SK-N-SH treated with all-trans-retinoic acid at 6 μM for 48 hours (cell line): ENCODE measurements around the gene MRPL36.

Experiments used
- ARNTL ChIP-seq: fragments of 450-650 bp; formaldehyde crosslinking; IDR thresholded peaks from 2 replicates; pipeline ENCODE4 v1.5.0; 2020; ENCODE audit warnings: low read depth, mild to moderate bottlenecking, moderate library complexity, borderline replicate concordance
- ISL1 ChIP-seq: fragments of 250-450 bp; sonication (Bioruptor Pico); IDR thresholded peaks from 2 replicates; pipeline ENCODE4 v2.1.2; 2022; ENCODE audit warnings: mild to moderate bottlenecking, moderate library complexity
- OSR1 ChIP-seq: fragments of 250-450 bp; sonication (Bioruptor Pico); IDR thresholded peaks from 2 replicates; pipeline ENCODE4 v1.8.0; 2022; ENCODE audit warnings: moderate library complexity, mild to moderate bottlenecking, inconsistent platforms
- SNAI2 ChIP-seq: fragments of 250-450 bp; sonication (Bioruptor Pico); IDR thresholded peaks from 2 replicates; pipeline ENCODE4 v1.5.0; 2020; ENCODE audit warnings: mild to moderate bottlenecking, moderate library complexity
- TCF4 ChIP-seq: fragments of 250-450 bp; sonication (Bioruptor Pico); IDR thresholded peaks from 2 replicates; pipeline ENCODE4 v1.8.0; 2021; ENCODE audit warnings: mild to moderate bottlenecking, moderate library complexity, borderline replicate concordance
- TOX ChIP-seq: fragments of 250-450 bp; sonication (Bioruptor Pico); IDR thresholded peaks from 2 replicates; pipeline ENCODE4 v1.8.0; 2021; ENCODE audit warnings: mild to moderate bottlenecking, moderate library complexity, borderline replicate concordance
- ZFP3 ChIP-seq: fragments of 250-450 bp; sonication (Bioruptor Pico); IDR thresholded peaks from 2 replicates; pipeline ENCODE4 v1.5.0; 2020; ENCODE audit warnings: mild to moderate bottlenecking, moderate library complexity
- ZFP30 ChIP-seq: fragments of 450-650 bp; formaldehyde crosslinking; IDR thresholded peaks from 2 replicates; pipeline ENCODE4 v1.5.0; 2022; ENCODE audit warnings: mild to moderate bottlenecking, moderate library complexity
- ZNF565 ChIP-seq: fragments of 450-650 bp; formaldehyde crosslinking; conservative IDR thresholded peaks from 2 replicates; pipeline ENCODE4 v1.5.0; 2020; ENCODE audit warnings: low read depth, mild to moderate bottlenecking, moderate library complexity
- ZNF70 ChIP-seq: fragments of 450-650 bp; formaldehyde crosslinking; IDR thresholded peaks from 2 replicates; pipeline ENCODE4 v1.5.0; 2020; ENCODE audit warnings: mild to moderate bottlenecking, moderate library complexity
- TF ChIP-seq, protein P1 (sequence below): fragments of 250-450 bp; sonication (Bioruptor Pico); IDR thresholded peaks from 2 replicates; pipeline ENCODE4 v1.8.0; 2020; ENCODE audit warnings: mild to moderate bottlenecking, moderate library complexity, borderline replicate concordance
- TF ChIP-seq, protein P2 (sequence below): fragments of 250-450 bp; sonication (Bioruptor Pico); IDR thresholded peaks from 2 replicates; pipeline ENCODE4 v1.5.1; 2021; ENCODE audit warnings: mild to moderate bottlenecking, moderate library complexity
- TF ChIP-seq, protein P3 (sequence below): fragments of 250-450 bp; sonication (Bioruptor Pico); IDR thresholded peaks from 2 replicates; pipeline ENCODE4 v1.8.0; 2021; ENCODE audit warnings: low read depth, mild to moderate bottlenecking, moderate library complexity, borderline replicate concordance

DNA sequence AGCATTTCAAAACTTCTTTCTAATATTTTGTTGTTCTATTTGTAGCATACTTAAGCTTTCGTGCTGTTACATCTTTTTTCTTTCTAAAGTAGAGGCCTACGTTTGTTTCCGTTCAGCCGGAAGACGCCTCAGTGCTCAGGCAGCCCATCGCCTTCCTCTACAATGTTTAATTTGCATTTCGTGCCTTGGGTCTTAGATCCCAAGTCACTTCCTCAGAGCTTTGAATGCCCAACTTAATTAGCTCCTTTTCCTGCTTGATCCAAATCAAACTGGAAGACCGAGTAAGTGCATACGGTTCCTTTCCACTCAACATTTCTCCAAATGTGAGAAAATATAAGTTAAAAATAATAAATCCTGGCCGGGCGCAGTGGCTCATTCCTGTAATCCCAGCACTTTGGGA is 43.2 kb downstream of the MRPL36 start:
- TF ChIP-seq, protein P1, sequence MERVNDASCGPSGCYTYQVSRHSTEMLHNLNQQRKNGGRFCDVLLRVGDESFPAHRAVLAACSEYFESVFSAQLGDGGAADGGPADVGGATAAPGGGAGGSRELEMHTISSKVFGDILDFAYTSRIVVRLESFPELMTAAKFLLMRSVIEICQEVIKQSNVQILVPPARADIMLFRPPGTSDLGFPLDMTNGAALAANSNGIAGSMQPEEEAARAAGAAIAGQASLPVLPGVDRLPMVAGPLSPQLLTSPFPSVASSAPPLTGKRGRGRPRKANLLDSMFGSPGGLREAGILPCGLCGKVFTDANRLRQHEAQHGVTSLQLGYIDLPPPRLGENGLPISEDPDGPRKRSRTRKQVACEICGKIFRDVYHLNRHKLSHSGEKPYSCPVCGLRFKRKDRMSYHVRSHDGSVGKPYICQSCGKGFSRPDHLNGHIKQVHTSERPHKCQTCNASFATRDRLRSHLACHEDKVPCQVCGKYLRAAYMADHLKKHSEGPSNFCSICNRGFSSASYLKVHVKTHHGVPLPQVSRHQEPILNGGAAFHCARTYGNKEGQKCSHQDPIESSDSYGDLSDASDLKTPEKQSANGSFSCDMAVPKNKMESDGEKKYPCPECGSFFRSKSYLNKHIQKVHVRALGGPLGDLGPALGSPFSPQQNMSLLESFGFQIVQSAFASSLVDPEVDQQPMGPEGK (CRISPR knock-in tag), result no peak
- TF ChIP-seq ZNF70 (no peak), ARNTL (CRISPR knock-in tag) (no peak), OSR1 (CRISPR knock-in tag) (no peak), ZFP3 (CRISPR knock-in tag) (no peak), ZNF565 (CRISPR knock-in tag) (no peak), SNAI2 (CRISPR knock-in tag) (no peak), ISL1 (CRISPR knock-in tag) (no peak), TCF4 (CRISPR knock-in tag) (no peak), TOX (CRISPR knock-in tag) (no peak), ZFP30 (CRISPR knock-in tag) (no peak)
- TF ChIP-seq, protein P2, sequence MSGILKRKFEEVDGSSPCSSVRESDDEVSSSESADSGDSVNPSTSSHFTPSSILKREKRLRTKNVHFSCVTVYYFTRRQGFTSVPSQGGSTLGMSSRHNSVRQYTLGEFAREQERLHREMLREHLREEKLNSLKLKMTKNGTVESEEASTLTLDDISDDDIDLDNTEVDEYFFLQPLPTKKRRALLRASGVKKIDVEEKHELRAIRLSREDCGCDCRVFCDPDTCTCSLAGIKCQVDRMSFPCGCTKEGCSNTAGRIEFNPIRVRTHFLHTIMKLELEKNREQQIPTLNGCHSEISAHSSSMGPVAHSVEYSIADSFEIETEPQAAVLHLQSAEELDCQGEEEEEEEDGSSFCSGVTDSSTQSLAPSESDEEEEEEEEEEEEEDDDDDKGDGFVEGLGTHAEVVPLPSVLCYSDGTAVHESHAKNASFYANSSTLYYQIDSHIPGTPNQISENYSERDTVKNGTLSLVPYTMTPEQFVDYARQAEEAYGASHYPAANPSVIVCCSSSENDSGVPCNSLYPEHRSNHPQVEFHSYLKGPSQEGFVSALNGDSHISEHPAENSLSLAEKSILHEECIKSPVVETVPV, result no peak
- TF ChIP-seq, protein P3, sequence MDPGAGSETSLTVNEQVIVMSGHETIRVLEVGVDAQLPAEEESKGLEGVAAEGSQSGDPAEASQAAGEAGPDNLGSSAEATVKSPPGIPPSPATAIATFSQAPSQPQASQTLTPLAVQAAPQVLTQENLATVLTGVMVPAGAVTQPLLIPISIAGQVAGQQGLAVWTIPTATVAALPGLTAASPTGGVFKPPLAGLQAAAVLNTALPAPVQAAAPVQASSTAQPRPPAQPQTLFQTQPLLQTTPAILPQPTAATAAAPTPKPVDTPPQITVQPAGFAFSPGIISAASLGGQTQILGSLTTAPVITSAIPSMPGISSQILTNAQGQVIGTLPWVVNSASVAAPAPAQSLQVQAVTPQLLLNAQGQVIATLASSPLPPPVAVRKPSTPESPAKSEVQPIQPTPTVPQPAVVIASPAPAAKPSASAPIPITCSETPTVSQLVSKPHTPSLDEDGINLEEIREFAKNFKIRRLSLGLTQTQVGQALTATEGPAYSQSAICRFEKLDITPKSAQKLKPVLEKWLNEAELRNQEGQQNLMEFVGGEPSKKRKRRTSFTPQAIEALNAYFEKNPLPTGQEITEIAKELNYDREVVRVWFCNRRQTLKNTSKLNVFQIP (CRISPR knock-in tag), result no peak
